ENCODE results near the gene GMEB1.
"Not testable (repeated sequence)": the region's sequence is repeated elsewhere in the genome, so short reads cannot be mapped to it uniquely, and the experiment has no call there.

Gene GMEB1

DNA sequence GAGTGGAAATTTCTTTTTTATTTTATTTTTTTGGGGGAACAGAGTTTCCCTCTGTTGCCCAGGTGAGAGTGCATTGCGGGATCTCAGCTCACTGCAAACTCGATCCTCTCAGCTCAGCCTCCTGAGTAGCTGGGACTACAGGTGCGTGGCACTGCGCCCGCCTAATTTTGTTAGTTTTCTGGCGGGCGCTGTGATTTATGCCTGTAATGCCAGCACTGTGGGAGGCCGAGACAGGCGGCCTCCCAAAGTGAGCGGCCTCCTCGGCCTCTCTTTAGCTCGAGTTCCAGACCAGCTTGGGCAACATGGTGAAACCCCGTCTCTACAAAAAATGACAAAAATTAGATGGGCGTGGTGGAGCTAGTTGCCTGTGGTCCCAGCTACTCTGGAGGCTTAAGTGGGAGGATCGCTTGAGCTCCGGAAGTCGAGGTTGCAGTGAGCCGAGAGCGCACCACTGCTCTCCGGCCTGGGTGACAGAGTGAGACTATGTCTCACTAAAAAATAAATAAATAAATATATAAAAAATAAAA is 2.7 kb downstream of the GMEB1 start:
- no peak for DNase-seq

- DNase-seq: not testable (repeated sequence)
Measured at GRCh38 chr1:28672971-28673370, 4.4 kb downstream of the GMEB1 start.

- DNase-seq: no peak
Measured at GRCh38 chr1:28675924-28676257, 7.3 kb downstream of the GMEB1 start.

DNA sequence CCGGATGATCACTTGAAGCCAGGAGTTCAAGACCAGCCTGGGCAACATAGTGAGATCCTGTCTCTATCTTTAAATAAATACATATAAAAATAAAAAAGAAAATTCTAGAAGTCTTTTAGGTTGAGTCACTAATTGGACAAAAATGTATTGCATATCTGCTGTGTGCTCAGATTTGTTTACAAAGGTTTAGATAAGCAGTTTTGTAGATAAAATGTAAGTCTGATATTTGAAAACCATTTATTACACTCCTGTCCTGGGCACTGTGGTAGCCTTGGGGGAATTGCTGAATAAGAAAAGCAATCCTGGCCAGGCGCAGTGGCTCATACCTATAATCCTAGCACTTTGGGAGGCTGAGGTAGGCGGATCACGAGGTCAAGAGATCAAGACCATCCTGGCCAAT is 11.6 kb downstream of the GMEB1 start:
- DNase-seq: no peak

GRCh38 chr1:28682840-28683239 is 14.3 kb downstream of the GMEB1 start:
- no peak for DNase-seq

GRCh38 chr1:28684937-28685336 is 16.4 kb downstream of the GMEB1 start:
- DNase-seq: no peak

- not testable (repeated sequence) for DNase-seq
Measured at GRCh38 chr1:28691627-28692026, 23.0 kb downstream of the GMEB1 start.

DNA sequence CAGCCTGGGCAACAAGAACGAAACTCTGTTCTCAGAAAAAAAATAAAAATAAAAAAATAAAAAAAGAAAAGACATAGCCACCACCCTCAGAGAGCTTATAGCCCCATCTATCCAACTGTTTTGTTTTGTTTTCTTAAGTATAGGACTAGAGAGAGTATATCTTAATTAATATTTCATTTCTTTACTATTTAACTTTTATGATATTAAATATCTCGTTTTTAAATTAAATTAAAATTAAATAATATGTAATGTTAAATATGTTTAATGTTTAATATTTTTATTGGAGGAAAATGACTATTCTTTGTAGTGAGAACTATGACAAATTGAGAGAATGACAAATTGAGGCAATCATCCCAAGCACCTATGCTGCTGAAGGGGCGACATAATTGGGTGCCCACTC is 35.0 kb downstream of the GMEB1 start:
- no peak for DNase-seq

DNA sequence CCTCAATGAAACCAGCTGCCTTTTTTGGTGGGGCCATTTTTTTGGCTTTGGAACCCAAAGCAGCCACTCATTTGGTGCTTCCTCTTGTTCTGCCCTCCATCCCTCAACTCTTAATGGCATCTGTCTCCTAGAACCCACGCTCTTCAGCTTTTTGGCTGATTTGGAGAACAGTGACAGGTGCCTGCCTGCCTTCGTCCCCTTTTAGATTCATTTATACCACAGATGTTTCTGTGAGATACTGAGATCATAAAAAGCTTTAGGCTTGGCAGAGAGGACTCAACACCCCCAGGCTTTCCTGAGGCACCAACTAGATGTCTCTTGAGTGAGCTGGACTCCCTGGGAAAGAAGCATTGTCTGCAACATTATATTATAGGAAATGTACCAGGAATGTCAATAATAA is 47.8 kb downstream of the GMEB1 start:
- DNase-seq: no peak

DNA sequence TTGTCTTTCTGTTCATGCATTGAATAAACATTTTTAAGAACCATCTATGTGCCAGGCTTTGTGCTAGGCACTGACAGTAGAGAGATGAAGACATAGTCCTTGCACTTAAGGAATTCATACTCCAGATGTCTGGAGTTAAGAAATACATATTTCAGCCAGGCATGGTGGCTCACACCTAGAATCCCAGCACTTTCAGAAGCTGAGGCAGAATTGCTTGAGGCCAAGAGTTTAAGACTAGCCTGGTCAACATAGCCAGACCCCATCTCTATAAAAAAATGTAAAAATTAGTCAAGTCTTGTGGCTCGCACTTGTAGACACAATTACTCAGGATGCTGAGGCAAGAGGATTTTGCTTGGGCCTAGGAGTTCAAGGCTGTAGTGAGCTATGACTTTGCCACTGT is 49.6 kb downstream of the GMEB1 start:
- DNase-seq: no peak

DNA sequence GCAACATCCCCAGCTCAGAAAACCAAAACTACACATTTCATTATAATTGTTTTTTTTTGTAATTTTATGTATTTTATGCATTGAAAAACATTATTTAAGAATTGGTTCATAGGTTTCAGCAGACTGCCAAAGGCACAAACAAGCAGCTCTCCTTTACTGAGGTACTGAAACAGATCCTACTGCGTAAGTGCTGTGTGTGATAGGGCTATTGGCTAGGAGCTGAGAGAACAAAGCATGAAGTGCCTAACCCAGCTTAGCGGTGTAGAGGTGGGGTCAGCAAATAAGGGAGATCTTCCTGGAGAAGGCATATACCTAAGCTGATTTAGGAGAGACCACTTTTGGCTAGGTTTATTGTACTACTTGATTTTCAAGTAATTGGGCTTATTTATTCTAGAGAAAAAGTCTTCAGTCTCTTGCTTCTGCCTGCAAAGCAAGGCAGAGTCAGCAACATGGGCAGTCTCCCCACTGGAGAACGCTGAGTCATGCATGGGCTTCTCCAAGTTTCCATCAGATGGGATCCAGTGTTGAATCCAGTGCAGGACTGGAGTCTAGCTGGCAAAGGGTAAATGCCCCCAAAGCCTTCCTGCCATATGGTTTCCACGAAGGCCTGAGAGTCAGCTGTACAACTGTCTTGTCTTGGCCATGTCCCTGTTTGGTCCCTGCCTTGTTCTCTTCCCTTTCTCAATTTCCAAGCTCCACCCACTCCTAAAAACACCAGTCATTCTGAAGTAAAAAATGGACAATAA is 50.2 kb downstream of the GMEB1 start:
- DNase-seq: no peak

DNA sequence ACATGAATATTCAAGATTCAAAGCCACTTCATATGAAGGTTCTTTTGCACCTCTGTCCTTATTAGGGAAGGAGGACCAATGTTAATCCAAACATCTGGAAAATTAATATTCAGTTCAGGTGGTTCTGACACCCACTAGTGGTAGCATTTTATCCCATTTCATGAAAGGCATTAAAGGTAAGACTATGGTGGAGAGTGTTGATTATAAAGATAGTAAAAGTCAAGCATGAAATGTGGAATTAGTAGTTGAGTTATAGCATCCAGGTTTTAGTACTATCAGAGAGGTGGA is 50.7 kb downstream of the GMEB1 start:
- DNase-seq: no peak

GRCh38 chr1:28720376-28720775 is 51.8 kb downstream of the GMEB1 start:
- no peak for DNase-seq

- DNase-seq: not testable (repeated sequence)
Measured at GRCh38 chr1:28721927-28722326, 53.3 kb downstream of the GMEB1 start.

GRCh38 chr1:28725365-28725764 is 56.8 kb downstream of the GMEB1 start:
- DNase-seq: not testable (repeated sequence)

DNA sequence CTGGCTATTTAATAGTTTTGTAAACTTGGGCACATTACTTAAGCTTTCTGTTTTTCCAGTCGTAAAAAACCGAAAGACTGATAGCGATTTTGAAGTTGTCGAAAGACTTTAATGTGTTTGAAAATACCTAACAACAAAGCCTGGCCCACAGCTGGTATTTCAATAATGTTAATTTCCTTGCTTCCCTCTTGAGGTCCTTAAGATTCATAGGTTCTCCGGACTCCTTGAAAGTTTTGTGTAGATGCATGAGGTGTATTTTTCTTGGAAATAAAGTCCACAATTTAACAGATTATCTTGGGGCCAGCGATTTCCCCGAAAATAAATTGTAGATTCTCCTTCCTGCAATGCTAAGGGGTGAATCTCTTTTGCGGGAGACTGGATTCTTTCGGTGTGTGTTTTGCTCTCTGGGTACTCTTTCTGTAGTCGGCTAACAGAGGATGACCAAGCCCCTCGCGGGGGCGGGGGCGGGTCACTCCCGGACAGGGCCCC is 67.4 kb downstream of the GMEB1 start:
- DNase-seq: no peak

DNA sequence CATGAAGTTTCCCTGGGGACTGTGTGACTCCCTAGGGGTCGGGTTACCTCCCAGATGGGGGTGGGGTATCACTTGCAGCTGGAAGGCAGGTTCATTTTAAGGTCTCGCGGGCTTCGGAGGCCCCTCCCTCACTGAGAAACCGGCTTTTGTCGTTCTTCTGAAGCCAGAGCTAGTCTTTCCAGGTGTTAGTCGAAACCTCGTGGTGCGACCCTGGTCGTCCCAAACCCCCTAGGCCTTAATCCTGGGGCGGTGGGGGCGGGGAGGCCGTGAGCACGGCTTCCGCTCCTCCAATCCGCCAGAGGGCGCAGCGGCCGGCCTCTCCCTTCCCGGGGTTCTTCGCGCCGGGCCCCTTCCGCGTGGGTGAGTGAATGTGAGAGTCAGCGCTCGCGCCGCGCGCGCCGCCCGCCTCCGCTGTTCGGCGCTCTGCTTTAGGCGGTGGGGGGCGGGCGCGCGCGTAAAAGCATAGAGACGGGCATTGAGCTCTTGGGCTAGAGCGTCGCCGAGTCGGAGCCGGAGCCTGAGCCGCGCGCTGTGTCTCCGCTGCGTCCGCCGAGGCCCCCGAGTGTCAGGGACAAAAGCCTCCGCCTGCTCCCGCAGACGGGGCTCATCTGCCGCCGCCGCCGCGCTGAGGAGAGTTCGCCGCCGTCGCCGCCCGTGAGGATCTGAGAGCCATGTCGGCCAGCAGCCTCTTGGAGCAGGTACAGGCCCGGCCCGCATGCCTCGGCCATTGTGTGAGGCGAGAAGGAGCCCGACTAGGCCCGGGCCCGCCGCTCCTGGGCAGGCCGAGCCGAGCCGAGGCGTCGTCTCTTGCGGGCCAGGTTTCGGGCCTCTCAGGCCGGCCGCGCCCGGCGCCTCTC is 68.1 kb downstream of the GMEB1 start, which contains the start of gene YTHDF2:
Gene YTHDF2 (plus strand): TSS at position 491 of the 857 bp plus-strand sequence. CDS start 181 bp downstream, at position 672.
- DNase-seq: peak; percentile 87 to 95

- DNase-seq: peak in 1 of 2 donors; percentile 51
Measured at GRCh38 chr1:28737307-28738132, 68.9 kb downstream of the GMEB1 start.

DNA sequence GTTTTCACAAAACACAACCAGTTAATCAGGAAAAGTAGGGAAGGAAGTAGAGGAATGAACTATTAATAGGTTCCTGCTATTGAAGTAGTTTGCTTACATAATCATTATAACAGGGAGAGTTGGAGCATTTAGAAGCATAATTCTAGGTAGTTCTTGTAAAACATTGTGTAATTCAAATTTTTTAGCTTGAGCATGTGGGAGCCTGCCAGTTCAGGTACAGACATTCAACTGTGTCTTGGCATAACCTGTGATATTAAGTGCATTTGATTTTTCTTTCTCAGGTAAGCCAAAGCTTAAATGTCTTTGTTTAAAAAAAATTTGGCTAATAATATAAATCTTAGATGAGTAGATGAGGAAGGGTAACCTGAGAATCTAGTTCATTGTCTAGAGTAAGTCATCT is 71.5 kb downstream of the GMEB1 start:
- no peak for DNase-seq

DNA sequence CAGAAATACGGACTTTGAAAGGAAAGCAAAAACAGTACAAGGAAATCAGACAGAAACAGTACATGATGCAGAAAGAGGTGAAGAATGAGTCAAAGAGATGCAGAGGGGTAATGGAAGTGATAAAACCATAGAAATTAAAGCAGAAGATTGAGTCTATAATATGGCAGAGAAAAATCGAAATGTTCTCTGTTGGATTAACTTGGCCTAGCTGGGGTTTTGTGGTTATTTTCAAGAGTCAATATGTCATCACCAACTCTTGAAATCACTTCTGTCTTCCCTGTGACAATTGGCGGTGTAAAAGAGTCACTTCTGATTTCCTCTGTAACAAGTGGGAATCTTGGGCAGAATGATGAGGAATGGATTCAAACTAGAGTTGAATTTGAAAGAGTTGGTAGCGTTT is 75.6 kb downstream of the GMEB1 start:
- DNase-seq: no peak

- DNase-seq: no peak
Measured at GRCh38 chr1:28745653-28746173, 77.1 kb downstream of the GMEB1 start.

GRCh38 chr1:28750330-28750729 is 81.7 kb downstream of the GMEB1 start:
- DNase-seq: no peak

- not testable (repeated sequence) for DNase-seq
Measured at GRCh38 chr1:28750771-28751294, 82.2 kb downstream of the GMEB1 start.
